HUES48 (cell line): ENCODE data around the gene PLAAT4.
"Not testable (repeated sequence)": the region's sequence is repeated elsewhere in the genome, so short reads cannot be mapped to it uniquely, and the experiment has no call there.

ENCODE experiments used
- H3K27ac ChIP-seq: one replicate; pipeline ENCODE4 v1.7.0; 2013; ENCODE audit warnings: low read depth, low read length, inconsistent platforms
- H3K27me3 ChIP-seq: 2 replicates; pipeline ENCODE4 v1.6.1; 2013; ENCODE audit warnings: mild to moderate bottlenecking, low read length; ENCODE audit not compliant: control insufficient read depth, insufficient read depth
- H3K36me3 ChIP-seq: 2 replicates; pipeline ENCODE4 v1.6.1; 2013; ENCODE audit warnings: low read length; ENCODE audit not compliant: control insufficient read depth, insufficient read depth
- H3K4me1 ChIP-seq: 2 replicates; pipeline ENCODE4 v1.6.1; 2013; ENCODE audit warnings: mild to moderate bottlenecking, low read length; ENCODE audit not compliant: control insufficient read depth, insufficient read depth
- H3K4me3 ChIP-seq: 2 replicates; pipeline ENCODE4 v1.5.1; 2013; ENCODE audit warnings: mild to moderate bottlenecking, low read depth, low read length
- H3K9ac ChIP-seq: 2 replicates; pipeline ENCODE4 v1.6.1; 2013; ENCODE audit warnings: mild to moderate bottlenecking, low read depth, low read length, moderate library complexity
- H3K9me3 ChIP-seq: 2 replicates; pipeline ENCODE4 v1.6.1; 2013; ENCODE audit warnings: low read length; ENCODE audit not compliant: control insufficient read depth, insufficient read depth

PLAAT4 gene

GRCh38 chr11:63572026-63572688, 35.5 kb downstream of the PLAAT4 start:
- no peak overlapping the region for H3K4me3 ChIP-seq
- peaks cover 37% of the 10 kb centered on the region for H3K36me3 ChIP-seq
- H3K27me3 ChIP-seq: no peaks in the 10 kb centered on the region
- H3K4me1 ChIP-seq: peaks cover 9% of the 10 kb centered on the region; the same call in 1 of the 2 replicates
- H3K9ac ChIP-seq: no peak overlapping the region
- no peak overlapping the region for H3K27ac ChIP-seq
- no peaks in the 10 kb centered on the region for H3K9me3 ChIP-seq

DNA sequence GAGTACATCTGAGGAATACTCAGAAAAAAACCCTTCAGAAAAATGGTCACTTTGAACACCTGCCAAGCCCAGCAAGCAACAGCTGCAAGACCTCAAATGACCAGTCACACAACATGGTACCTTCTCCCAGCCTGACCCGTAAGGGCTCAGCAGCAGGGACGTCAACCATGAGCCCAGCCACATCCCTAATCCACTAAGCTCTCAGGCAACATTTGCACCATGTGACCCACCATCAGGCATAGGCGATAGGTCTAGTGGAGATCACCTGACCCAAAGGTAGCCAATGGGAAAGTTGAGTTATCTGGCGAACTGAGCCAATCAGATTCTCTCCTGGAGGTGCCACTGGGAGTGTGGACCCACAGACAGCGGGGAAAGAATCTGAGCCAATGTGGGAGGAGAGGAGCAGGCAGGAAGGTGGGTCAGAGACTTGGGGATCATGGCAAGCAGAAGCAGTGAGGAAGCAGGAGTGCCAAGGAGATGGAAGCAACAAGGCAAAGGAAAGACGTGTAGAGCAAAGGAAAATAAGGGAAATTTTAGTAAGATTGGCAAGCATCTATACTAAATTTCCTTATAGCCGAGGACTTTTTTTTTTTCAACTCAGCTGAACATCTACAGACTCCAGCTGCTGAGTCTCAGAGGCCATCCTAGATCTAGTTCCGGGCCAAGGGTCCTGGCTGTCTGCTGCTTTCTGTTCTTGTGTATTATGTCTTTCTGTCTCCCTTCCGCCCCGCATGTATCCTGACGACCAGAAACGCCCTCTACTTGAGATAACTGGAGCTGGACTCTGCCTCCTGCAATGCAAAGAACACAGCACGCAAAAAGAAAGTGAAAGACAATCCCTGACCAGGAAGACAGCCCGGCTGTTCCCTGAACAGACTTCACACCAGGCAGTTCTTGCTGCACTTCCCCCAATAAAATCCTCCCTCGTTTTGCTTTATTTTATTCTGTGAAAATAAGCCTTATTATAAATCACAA, 37.6 kb downstream of the PLAAT4 start:
- H3K4me1 ChIP-seq: no peaks in the 10 kb centered on the region
- H3K36me3 ChIP-seq: peaks cover 37% of the 10 kb centered on the region
- no peak overlapping the region for H3K9ac ChIP-seq
- no peaks in the 10 kb centered on the region for H3K27me3 ChIP-seq
- H3K9me3 ChIP-seq: no peaks in the 10 kb centered on the region
- H3K4me3 ChIP-seq: no peak overlapping the region
- H3K27ac ChIP-seq: peak overlapping the region; percentile 18

GRCh38 chr11:63574856-63575602, 38.4 kb downstream of the PLAAT4 start:
- H3K27ac ChIP-seq: peak overlapping the region; percentile 18
- H3K9ac ChIP-seq: no peak overlapping the region
- peaks cover 3% of the 10 kb centered on the region for H3K9me3 ChIP-seq
- no peak overlapping the region for H3K4me3 ChIP-seq
- H3K4me1 ChIP-seq: no peaks in the 10 kb centered on the region
- peaks cover 40% of the 10 kb centered on the region for H3K36me3 ChIP-seq
- H3K27me3 ChIP-seq: no peaks in the 10 kb centered on the region

- H3K9me3 ChIP-seq: peaks cover 24% of the 10 kb centered on the region
- H3K36me3 ChIP-seq: peaks cover 60% of the 10 kb centered on the region
- not testable (repeated sequence) for H3K27ac ChIP-seq, H3K4me3 ChIP-seq, H3K9ac ChIP-seq, H3K4me1 ChIP-seq, H3K27me3 ChIP-seq
Measured at GRCh38 chr11:63578882-63579281, 42.3 kb downstream of the PLAAT4 start.

GRCh38 chr11:63581224-63581623, 44.6 kb downstream of the PLAAT4 start:
- H3K27me3 ChIP-seq, H3K4me3 ChIP-seq, H3K9ac ChIP-seq, H3K4me1 ChIP-seq: not testable (repeated sequence)
- Histone ChIP-seq H3K9me3 (peaks cover 24% of the 10 kb centered on the region), H3K27ac (peak overlapping the region; percentile 20), H3K36me3 (peaks cover 58% of the 10 kb centered on the region)

DNA sequence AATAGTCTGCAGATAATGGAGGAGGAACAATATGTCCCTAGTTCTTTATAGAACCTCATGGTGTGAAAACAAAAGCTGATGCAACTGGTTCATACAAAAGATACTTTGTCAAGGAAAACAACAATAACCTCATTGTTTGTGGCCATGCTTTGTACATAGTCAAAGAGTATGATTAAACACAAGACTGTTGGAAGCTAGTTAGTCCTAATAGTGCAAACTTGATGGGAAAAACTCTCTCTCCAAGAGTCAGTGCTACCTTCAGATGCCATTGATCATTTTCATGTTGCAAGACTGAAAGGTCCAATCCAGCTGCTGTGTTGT, 46.7 kb downstream of the PLAAT4 start:
- H3K27me3 ChIP-seq: no peaks in the 10 kb centered on the region
- no peak overlapping the region for H3K27ac ChIP-seq
- no peaks in the 10 kb centered on the region for H3K4me1 ChIP-seq
- H3K9ac ChIP-seq: no peak overlapping the region
- H3K36me3 ChIP-seq: peaks cover 67% of the 10 kb centered on the region
- no peak overlapping the region for H3K4me3 ChIP-seq
- H3K9me3 ChIP-seq: peaks cover 24% of the 10 kb centered on the region

GRCh38 chr11:63586451-63587166, 50.0 kb downstream of the PLAAT4 start:
- no peak overlapping the region for H3K9ac ChIP-seq
- H3K27me3 ChIP-seq: no peaks in the 10 kb centered on the region
- H3K27ac ChIP-seq: no peak overlapping the region
- H3K9me3 ChIP-seq: peaks cover 13% of the 10 kb centered on the region
- no peak overlapping the region for H3K4me3 ChIP-seq
- peaks cover 87% of the 10 kb centered on the region for H3K36me3 ChIP-seq
- no peaks in the 10 kb centered on the region for H3K4me1 ChIP-seq

- Histone ChIP-seq H3K27me3 (no peaks in the 10 kb centered on the region), H3K27ac (no peak overlapping the region), H3K36me3 (peaks cover 81% of the 10 kb centered on the region), H3K4me3 (no peak overlapping the region), H3K4me1 (no peaks in the 10 kb centered on the region), H3K9me3 (no peaks in the 10 kb centered on the region), H3K9ac (no peak overlapping the region)
Measured at GRCh38 chr11:63589000-63589399, 52.4 kb downstream of the PLAAT4 start.

GRCh38 chr11:63590024-63590788, 53.6 kb downstream of the PLAAT4 start:
- Histone ChIP-seq H3K36me3 (peaks cover 79% of the 10 kb centered on the region), H3K4me1 (no peaks in the 10 kb centered on the region), H3K27me3 (no peaks in the 10 kb centered on the region), H3K27ac (no peak overlapping the region), H3K9me3 (no peaks in the 10 kb centered on the region), H3K9ac (no peak overlapping the region), H3K4me3 (no peak overlapping the region)

- H3K4me1 ChIP-seq: no peaks in the 10 kb centered on the region
- no peak overlapping the region for H3K9ac ChIP-seq
- H3K4me3 ChIP-seq: no peak overlapping the region
- H3K27ac ChIP-seq: no peak overlapping the region
- H3K36me3 ChIP-seq: peaks cover 76% of the 10 kb centered on the region
- H3K27me3 ChIP-seq: no peaks in the 10 kb centered on the region
- H3K9me3 ChIP-seq: peaks cover 3% of the 10 kb centered on the region; the same call in 1 of the 2 replicates
Measured at GRCh38 chr11:63592975-63593395, 56.4 kb downstream of the PLAAT4 start.
